CD4-positive, CD25-positive, alpha-beta regulatory T cell (primary cell): Measurements from ENCODE around the gene FAM20C. TPM values are rescaled to one million over a fixed set of nuclear protein-coding genes. Genes with fewer than 3 reads are reported as not detected.

Experiments used
- ATAC-seq, 2 donors: fragments of 150-1000 bp; cut with Tn5 transposase; one replicate each; pipeline ENCODE4 v1.10.0; 2021; ENCODE audit warnings: low read depth in 2 of 2, moderate number of reproducible peaks in 2 of 2, moderate library complexity in 1 of 2
- DNase-seq, 3 donors: peaks; one replicate each; pipeline versions ENCODE4 v3.0.0 to v3.0.0-alpha.2; 2012 to 2022; ENCODE audit warnings: mixed read lengths in 1 of 3
- H3K27ac ChIP-seq: one replicate; pipeline ENCODE4 v1.7.0; 2013; ENCODE audit warnings: mild to moderate bottlenecking, low read length; ENCODE audit not compliant: insufficient read depth, poor library complexity, severe bottlenecking
- H3K27me3 ChIP-seq: one replicate; pipeline ENCODE4 v1.7.0; 2013; ENCODE audit warnings: low read length; ENCODE audit not compliant: control insufficient read depth, insufficient read depth
- H3K36me3 ChIP-seq: one replicate; pipeline ENCODE4 v1.7.0; 2013; ENCODE audit warnings: mild to moderate bottlenecking, low read length, moderate library complexity; ENCODE audit not compliant: control insufficient read depth, insufficient read depth
- H3K4me1 ChIP-seq: 2 replicates; pipeline ENCODE4 v1.7.0; 2013; ENCODE audit warnings: mild to moderate bottlenecking, low read length; ENCODE audit not compliant: insufficient read depth, control insufficient read depth, poor library complexity, severe bottlenecking
- H3K4me3 ChIP-seq: one replicate; pipeline ENCODE4 v1.7.0; 2013; ENCODE audit warnings: low read depth, mild to moderate bottlenecking, low read length, moderate library complexity
- H3K9me3 ChIP-seq, 2 experiments: 1 replicate in 1 of 2; 2 replicates in 1 of 2; pipeline ENCODE4 v1.7.0; 2013; ENCODE audit warnings: low read length in 2 of 2, mild to moderate bottlenecking in 1 of 2, moderate library complexity in 1 of 2; ENCODE audit not compliant: control insufficient read depth in 2 of 2
- H3K27ac Mint-ChIP-seq, 3 donors: one replicate each; pipeline ENCODE4 v1.8.0; 2020 to 2022; ENCODE audit warnings: mild to moderate bottlenecking in 3 of 3, mixed read lengths in 3 of 3, moderate library complexity in 2 of 3
- H3K27me3 Mint-ChIP-seq: one replicate; pipeline ENCODE4 v1.8.0; 2022; ENCODE audit warnings: mild to moderate bottlenecking, mixed read lengths
- H3K36me3 Mint-ChIP-seq: one replicate; pipeline ENCODE4 v1.8.0; 2020; ENCODE audit warnings: mixed read lengths
- H3K4me1 Mint-ChIP-seq, 4 donors: one replicate each; pipeline ENCODE4 v1.8.0; 2020 to 2022; ENCODE audit warnings: mixed read lengths in 4 of 4, mild to moderate bottlenecking in 1 of 4
- H3K4me3 Mint-ChIP-seq, 4 donors: one replicate each; pipeline ENCODE4 v1.8.0; 2020 to 2022; ENCODE audit warnings: mild to moderate bottlenecking in 4 of 4, mixed read lengths in 4 of 4, moderate library complexity in 3 of 4
- H3K9me3 Mint-ChIP-seq, 7 donors: one replicate each; pipeline ENCODE4 v1.8.0; 2020 to 2022; ENCODE audit warnings: mixed read lengths in 7 of 7, mild to moderate bottlenecking in 3 of 7, moderate library complexity in 2 of 7
- polyA plus RNA-seq, 4 donors: library from polyadenylated mRNA; unstranded; fragments of 300-500 nt; fragmentation: Illumina TruSeq; gene quantifications; one replicate each; pipeline ENCODE4 v1.2.3, GENCODE V29; 2021
- total RNA-seq: library from RNA; stranded (reverse); gene quantifications from one replicate; pipeline ENCODE4 v1.2.3, GENCODE V29; 2022

The FAM20C gene
- total and polyA plus RNA-seq, 5 donors from 2014 or later = not detected

DNA sequence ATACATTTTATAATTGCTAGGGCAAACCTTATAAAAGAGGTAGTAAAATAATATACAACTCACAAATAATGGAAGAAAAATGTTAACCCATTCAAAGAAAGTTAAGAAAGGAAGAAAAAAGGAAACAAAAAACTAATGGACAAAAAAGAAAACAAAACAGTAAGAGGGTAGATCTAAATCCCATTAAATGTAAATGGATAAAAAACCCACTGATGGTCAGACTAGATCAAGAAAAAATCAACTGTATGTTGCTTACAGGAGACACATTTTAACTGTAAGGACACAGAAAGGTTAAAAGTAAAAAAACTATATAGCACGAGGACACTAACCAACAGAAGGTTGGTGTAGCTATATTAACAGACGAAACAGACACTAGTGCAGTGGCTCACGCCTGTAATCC lies 115.6 kb downstream of the FAM20C start:
- Mint-ChIP-seq H3K9me3 (peaks cover 0 to 4% (median 1%) of the 10 kb centered on the region in 7 donors), H3K4me3 (no peak overlapping the region), H3K36me3 (no peaks in the 10 kb centered on the region), H3K27me3 (peaks cover 22% of the 10 kb centered on the region), H3K4me1 (peaks cover 0 to 2% (median 0%) of the 10 kb centered on the region in 4 donors), H3K27ac (no peak overlapping the region)
- no peak for ATAC-seq
- Histone ChIP-seq H3K4me1 (no peaks in the 10 kb centered on the region), H3K4me3 (no peak overlapping the region), H3K27me3 (no peaks in the 10 kb centered on the region), H3K9me3 (no peaks in the 10 kb centered on the region), H3K36me3 (no peaks in the 10 kb centered on the region), H3K27ac (no peak overlapping the region)
- DNase-seq = no peak

DNA sequence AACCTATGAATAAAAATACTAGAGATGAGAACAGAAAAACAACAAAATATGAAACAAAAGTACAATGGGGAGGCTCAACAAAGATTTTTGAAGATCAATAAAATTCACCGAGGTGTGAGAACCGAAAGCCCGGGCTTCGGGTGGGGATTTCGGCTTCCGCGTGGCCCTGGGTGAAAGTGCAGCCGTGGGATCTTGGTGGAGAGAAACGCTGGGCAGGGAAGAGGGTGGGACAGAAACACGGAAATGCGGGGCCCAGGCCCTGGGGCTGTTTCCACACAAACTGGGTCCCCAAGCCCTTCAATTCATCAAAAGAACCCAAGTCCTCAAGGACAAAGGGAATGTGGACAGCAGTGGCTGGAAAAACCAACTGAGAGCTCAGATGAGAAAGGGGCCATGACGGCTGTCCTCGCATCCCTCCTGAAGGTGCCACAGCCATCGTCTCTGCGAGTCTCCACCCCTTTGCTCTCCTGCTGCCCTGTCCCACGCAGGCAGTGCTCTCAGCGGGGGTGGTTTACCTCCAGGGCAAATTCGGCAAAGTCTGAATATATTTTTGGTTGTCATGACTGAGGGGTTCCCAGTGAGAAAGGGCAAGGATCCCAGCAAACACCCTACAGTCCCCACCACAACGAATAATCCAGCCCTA lies 117.3 kb downstream of the FAM20C start:
- Mint-ChIP-seq H3K4me1 (no peaks in the 10 kb centered on the region), H3K36me3 (no peaks in the 10 kb centered on the region), H3K27ac (no peak overlapping the region), H3K27me3 (peaks cover 31% of the 10 kb centered on the region), H3K4me3 (no peak overlapping the region), H3K9me3 (peaks cover 0 to 4% (median 1%) of the 10 kb centered on the region in 7 donors)
- H3K9me3 ChIP-seq = no peaks in the 10 kb centered on the region
- H3K36me3 ChIP-seq = no peaks in the 10 kb centered on the region
- H3K27me3 ChIP-seq = no peaks in the 10 kb centered on the region
- ATAC-seq = no peak
- no peak overlapping the region for H3K27ac ChIP-seq
- DNase-seq = no peak
- no peaks in the 10 kb centered on the region for H3K4me1 ChIP-seq
- H3K4me3 ChIP-seq = no peak overlapping the region

Other genes with a start within 250 kb of the FAM20C start
- not detected for gene FOXL3, start 97.6 kb downstream of the FAM20C start, total RNA-seq
- not detected for gene FOXL3, start 97.6 kb downstream of the FAM20C start, polyA plus RNA-seq